HUDEP-2 (cell line): ENCODE measurements around the gene ME1.
"Not testable (repeated sequence)": the region's sequence is repeated elsewhere in the genome, so short reads cannot be mapped to it uniquely, and the experiment has no call there.

Source experiments
- DNase-seq, 76 experiments: peaks; one replicate each; lab custom pipeline; 2025; ENCODE audit not compliant: unreplicated experiment in 76 of 76; lab: John Stamatoyannopoulos, UW

The ME1 gene

GRCh38 chr6:83365931-83366330, 64.9 kb downstream of the ME1 start:
- peak in 29 of 76 experiments; percentile 11 to 65 (median 30) for DNase-seq

- DNase-seq, result not testable (repeated sequence)
Measured at GRCh38 chr6:83362349-83362748, 68.5 kb downstream of the ME1 start.

GRCh38 chr6:83359638-83360037, 71.2 kb downstream of the ME1 start:
- no peak for DNase-seq

- DNase-seq, result no peak
Measured at GRCh38 chr6:83354747-83355146, 76.1 kb downstream of the ME1 start.

GRCh38 chr6:83352424-83353061, 78.3 kb downstream of the ME1 start:
- DNase-seq, result no peak

- no peak for DNase-seq
Measured at GRCh38 chr6:83343121-83343520, 87.7 kb downstream of the ME1 start.

- DNase-seq, result no peak
Measured at GRCh38 chr6:83341765-83342164, 89.1 kb downstream of the ME1 start.

GRCh38 chr6:83333916-83334315, 96.9 kb downstream of the ME1 start:
- not testable (repeated sequence) for DNase-seq

- DNase-seq, result no peak
Measured at GRCh38 chr6:83333500-83333899, 97.4 kb downstream of the ME1 start.

GRCh38 chr6:83314693-83315092, 116.2 kb downstream of the ME1 start:
- no peak for DNase-seq

- DNase-seq, result no peak
Measured at GRCh38 chr6:83313882-83314281, 117.0 kb downstream of the ME1 start.

GRCh38 chr6:83311231-83311630, 119.6 kb downstream of the ME1 start:
- no peak for DNase-seq

- no peak for DNase-seq
Measured at GRCh38 chr6:83310046-83310445, 120.8 kb downstream of the ME1 start.

GRCh38 chr6:83309344-83309743, 121.5 kb downstream of the ME1 start:
- no peak for DNase-seq

- no peak for DNase-seq
Measured at GRCh38 chr6:83308833-83309232, 122.0 kb downstream of the ME1 start.

GRCh38 chr6:83307849-83308248, 123.0 kb downstream of the ME1 start:
- DNase-seq, result peak in 5 of 76 experiments; percentile 3 to 24 (median 8)

- DNase-seq, result no peak
Measured at GRCh38 chr6:83303426-83303825, 127.4 kb downstream of the ME1 start.

- DNase-seq, result no peak
Measured at GRCh38 chr6:83294676-83295075, 136.2 kb downstream of the ME1 start.

GRCh38 chr6:83292900-83293843, 137.7 kb downstream of the ME1 start:
- no peak for DNase-seq

GRCh38 chr6:83287298-83287697, 143.6 kb downstream of the ME1 start:
- DNase-seq, result not testable (repeated sequence)

- DNase-seq, result no peak
Measured at GRCh38 chr6:83285917-83286316, 144.9 kb downstream of the ME1 start.

GRCh38 chr6:83273596-83273995, 157.3 kb downstream of the ME1 start:
- no peak for DNase-seq
